SK-N-SH treated with all-trans-retinoic acid at 6 μM for 48 hours (cell line): ENCODE results near the gene PDE6A.

Experiments
- CSDC2 ChIP-seq: fragments of 250-450 bp; sonication (Bioruptor Pico); IDR thresholded peaks from 2 replicates; pipeline ENCODE4 v1.5.0; 2020; ENCODE audit warnings: mild to moderate bottlenecking, moderate library complexity
- TCF4 ChIP-seq: fragments of 250-450 bp; sonication (Bioruptor Pico); IDR thresholded peaks from 2 replicates; pipeline ENCODE4 v1.8.0; 2021; ENCODE audit warnings: mild to moderate bottlenecking, moderate library complexity, borderline replicate concordance
- ZNF8 ChIP-seq: fragments of 450-650 bp; formaldehyde crosslinking; IDR thresholded peaks from 2 replicates; pipeline ENCODE4 v1.5.0; 2020; ENCODE audit warnings: mild to moderate bottlenecking, moderate library complexity

DNA sequence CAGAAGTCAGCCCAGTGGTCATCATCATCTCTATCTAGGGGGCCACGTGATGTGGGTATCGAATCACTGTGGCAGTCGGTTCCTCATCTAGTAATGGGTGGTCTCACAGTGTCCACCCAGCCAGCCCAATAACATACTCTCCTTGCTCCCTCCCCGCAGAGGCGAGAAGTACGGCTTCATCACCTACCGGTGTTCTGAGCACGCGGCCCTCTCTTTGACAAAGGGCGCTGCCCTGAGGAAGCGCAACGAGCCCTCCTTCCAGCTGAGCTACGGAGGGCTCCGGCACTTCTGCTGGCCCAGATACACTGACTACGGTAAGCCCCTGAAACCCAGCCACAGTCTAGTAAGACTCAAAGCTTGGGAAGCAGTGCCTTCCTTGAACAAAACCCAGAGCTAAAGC, 99.0 kb downstream of the PDE6A start:
- no peak for TF ChIP-seq CSDC2 (CRISPR knock-in tag)
- no peak for TF ChIP-seq ZNF8 (CRISPR knock-in tag)
- no peak for TF ChIP-seq TCF4 (CRISPR knock-in tag)
